Activated T-helper 1 cell treated with anti-CD3 and anti-CD28 coated beads, Interleukin-12 subunit alpha, Interleukin-12 subunit beta, Interleukin-2, Interleukin-4 antibody, amounts not matched to agents 30 ng/mL and 10 ng/mL and 1 ng/mL, durations not matched to agents 14 hours and 24 hours and 36 hours (primary cell): ENCODE results near the gene CDAN1. TPM values are rescaled to one million over a fixed set of nuclear protein-coding genes. Genes with fewer than 3 reads are reported as not detected.
"Not testable (repeated sequence)": the region's sequence is repeated elsewhere in the genome, so short reads cannot be mapped to it uniquely, and the experiment has no call there.

Source experiments
- DNase-seq: peaks from one replicate; pipeline ENCODE4 v3.0.0; 2021; ENCODE audit warnings: low spot score
- H3K27ac Mint-ChIP-seq: one replicate; pipeline ENCODE4 v1.8.0; 2021; ENCODE audit warnings: mild to moderate bottlenecking, mixed read lengths
- H3K27me3 Mint-ChIP-seq: one replicate; pipeline ENCODE4 v1.8.0; 2022; ENCODE audit warnings: mild to moderate bottlenecking, moderate library complexity, mixed read lengths; ENCODE audit not compliant: insufficient read depth
- H3K36me3 Mint-ChIP-seq: one replicate; pipeline ENCODE4 v1.8.0; 2021; ENCODE audit warnings: low read depth, mixed read lengths
- H3K4me1 Mint-ChIP-seq: one replicate; pipeline ENCODE4 v1.8.0; 2021; ENCODE audit warnings: low read depth, mixed read lengths
- H3K4me3 Mint-ChIP-seq: one replicate; pipeline ENCODE4 v1.8.0; 2021; ENCODE audit warnings: mild to moderate bottlenecking, moderate library complexity, mixed read lengths
- H3K9me3 Mint-ChIP-seq: one replicate; pipeline ENCODE4 v1.8.0; 2021; ENCODE audit warnings: mixed read lengths
- intact Hi-C: fragments of 100-400 bp; cut with micrococcal nuclease; formaldehyde crosslinking; loops from one replicate; pipeline ENCODE4 v1.15.1; 2024
- total RNA-seq: library from RNA; stranded (reverse); gene quantifications from 2 replicates; pipeline ENCODE4 v1.2.3, GENCODE V29; 2022

CDAN1 gene
- total RNA-seq, 1 donor from 2014 or later, result 24.0 TPM

DNA sequence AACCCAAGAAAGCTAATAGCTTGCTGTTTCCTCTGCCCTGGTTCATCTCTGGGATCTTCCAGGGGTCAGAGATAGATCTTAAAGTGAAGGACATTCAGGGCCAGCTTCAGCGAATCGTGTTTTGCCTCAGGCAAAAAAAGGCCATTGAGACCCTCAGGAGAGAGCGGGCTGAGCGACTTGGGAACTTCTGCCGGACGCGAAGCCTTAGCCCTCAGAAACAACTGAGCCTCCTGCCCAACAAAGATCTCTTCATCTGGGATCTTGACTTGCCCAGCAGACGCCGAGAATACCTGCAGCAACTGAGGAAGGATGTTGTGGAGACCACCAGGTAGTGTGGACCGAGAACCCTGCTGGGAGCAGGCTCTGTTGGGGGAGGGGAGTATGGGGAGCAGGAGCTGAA, 42.5 kb downstream of the CDAN1 start:
- H3K27me3 Mint-ChIP-seq, result no peaks in the 10 kb centered on the region
- intact Hi-C loops, result no loop called here
- H3K4me3 Mint-ChIP-seq, result no peak overlapping the region
- H3K36me3 Mint-ChIP-seq, result peaks cover 6% of the 10 kb centered on the region
- no peaks in the 10 kb centered on the region for H3K9me3 Mint-ChIP-seq
- H3K27ac Mint-ChIP-seq, result no peak overlapping the region
- DNase-seq, result no peak
- H3K4me1 Mint-ChIP-seq, result peaks cover 9% of the 10 kb centered on the region

DNA sequence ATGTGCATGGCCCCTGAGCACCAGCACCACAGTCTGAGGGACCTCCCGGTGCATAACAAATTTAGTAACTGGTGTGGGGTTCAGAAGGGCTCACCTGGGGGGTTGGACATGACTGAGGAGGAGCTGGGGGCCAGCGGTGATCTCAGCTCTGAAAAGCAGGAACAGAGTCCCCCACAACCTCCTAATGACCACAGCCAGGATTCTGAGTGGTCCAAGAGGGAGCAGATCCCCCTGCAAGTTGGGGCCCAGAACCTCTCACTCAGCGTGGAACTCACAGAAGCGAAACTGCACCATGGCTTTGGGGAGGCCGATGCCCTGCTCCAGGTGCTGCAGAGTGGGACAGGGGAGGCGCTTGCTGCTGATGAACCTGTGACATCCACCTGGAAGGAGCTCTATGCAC, 43.0 kb downstream of the CDAN1 start:
- Mint-ChIP-seq H3K4me1 (peaks cover 9% of the 10 kb centered on the region), H3K4me3 (no peak overlapping the region), H3K27me3 (no peaks in the 10 kb centered on the region), H3K27ac (no peak overlapping the region), H3K36me3 (peaks cover 5% of the 10 kb centered on the region), H3K9me3 (no peaks in the 10 kb centered on the region)
- intact Hi-C loops, result no loop called here
- no peak for DNase-seq

DNA sequence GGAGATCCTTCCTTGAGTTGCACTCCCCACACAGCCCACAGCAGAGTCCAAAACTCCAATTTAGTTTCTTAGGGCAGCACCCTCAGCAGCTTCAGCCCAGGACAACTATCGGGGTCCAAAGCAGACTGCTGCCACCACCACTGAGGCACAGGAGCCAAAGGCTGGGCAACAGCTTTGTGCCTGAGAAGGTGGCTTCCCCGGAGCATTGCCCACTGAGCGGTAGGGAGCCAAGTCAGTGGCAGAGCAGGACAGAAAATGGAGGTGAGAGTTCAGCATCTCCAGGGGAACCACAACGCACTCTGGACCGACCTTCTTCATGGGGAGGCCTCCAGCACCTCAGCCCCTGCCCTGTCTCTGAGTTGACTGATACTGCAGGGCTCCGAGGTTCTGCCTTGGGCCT, 43.4 kb downstream of the CDAN1 start:
- peaks cover 9% of the 10 kb centered on the region for H3K4me1 Mint-ChIP-seq
- peaks cover 5% of the 10 kb centered on the region for H3K36me3 Mint-ChIP-seq
- DNase-seq, result no peak
- no peaks in the 10 kb centered on the region for H3K27me3 Mint-ChIP-seq
- no peak overlapping the region for H3K27ac Mint-ChIP-seq
- H3K9me3 Mint-ChIP-seq, result no peaks in the 10 kb centered on the region
- H3K4me3 Mint-ChIP-seq, result no peak overlapping the region
- intact Hi-C loops, result no loop called here

DNA sequence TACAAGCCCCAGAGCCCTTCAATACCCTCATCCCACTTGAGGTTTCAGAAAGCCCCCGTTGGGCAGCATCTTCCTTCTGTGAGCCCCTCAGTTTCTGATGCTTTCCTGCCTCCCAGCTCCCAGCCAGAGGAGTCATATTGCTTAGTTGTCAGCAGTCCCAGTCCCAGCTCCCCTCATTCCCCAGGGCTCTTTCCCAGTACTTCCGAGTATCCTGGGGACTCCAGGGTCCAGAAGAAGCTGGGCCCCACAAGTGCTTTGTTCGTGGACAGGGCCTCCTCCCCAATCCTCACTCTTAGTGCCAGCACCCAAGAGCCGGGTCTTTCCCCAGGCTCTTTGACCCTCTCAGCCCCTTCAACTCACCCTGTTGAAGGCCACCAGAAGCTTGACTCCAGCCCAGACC, 43.9 kb downstream of the CDAN1 start:
- no peak for DNase-seq
- intact Hi-C loops, result no loop called here

DNA sequence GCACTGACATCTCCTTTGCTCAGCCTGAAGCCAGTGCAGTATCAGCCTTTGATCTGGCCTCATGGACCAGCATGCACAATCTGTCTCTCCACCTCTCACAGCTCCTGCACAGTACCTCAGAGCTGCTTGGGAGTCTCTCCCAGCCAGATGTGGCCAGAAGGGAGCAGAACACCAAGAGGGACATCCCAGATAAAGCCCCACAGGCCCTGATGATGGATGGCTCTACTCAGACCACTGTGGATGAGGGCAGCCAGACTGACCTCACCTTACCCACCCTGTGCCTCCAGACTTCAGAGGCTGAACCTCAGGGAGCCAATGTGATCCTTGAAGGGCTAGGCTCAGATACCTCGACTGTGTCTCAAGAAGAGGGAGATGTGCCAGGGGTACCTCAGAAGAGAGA, 44.4 kb downstream of the CDAN1 start:
- intact Hi-C loops, result no loop called here
- H3K27me3 Mint-ChIP-seq, result no peaks in the 10 kb centered on the region
- no peak overlapping the region for H3K27ac Mint-ChIP-seq
- H3K4me1 Mint-ChIP-seq, result peaks cover 9% of the 10 kb centered on the region
- H3K4me3 Mint-ChIP-seq, result no peak overlapping the region
- H3K9me3 Mint-ChIP-seq, result no peaks in the 10 kb centered on the region
- no peak for DNase-seq
- peaks cover 5% of the 10 kb centered on the region for H3K36me3 Mint-ChIP-seq

More for the DNA sequence above, 43.9 kb downstream of the CDAN1 start:
- Mint-ChIP-seq H3K27ac (no peak overlapping the region), H3K9me3 (no peaks in the 10 kb centered on the region), H3K27me3 (no peaks in the 10 kb centered on the region), H3K36me3 (peaks cover 5% of the 10 kb centered on the region), H3K4me3 (no peak overlapping the region), H3K4me1 (peaks cover 9% of the 10 kb centered on the region)

DNA sequence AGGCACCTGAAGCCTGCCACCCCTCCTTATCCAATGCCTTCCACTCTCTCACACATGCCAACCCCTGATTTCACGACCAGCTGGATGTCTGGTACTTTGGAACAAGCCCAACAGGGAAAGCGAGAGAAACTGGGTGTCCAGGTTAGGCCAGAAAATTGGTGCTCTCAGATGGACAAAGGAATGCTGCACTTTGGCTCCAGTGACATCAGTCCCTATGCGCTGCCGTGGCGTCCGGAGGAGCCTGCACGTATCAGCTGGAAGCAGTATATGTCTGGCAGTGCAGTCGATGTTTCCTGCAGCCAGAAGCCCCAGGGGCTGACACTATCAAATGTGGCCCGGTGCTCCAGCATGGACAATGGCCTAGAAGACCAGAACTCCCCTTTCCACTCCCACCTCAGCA, 45.2 kb downstream of the CDAN1 start:
- no peaks in the 10 kb centered on the region for H3K27me3 Mint-ChIP-seq
- intact Hi-C loops, result no loop called here
- H3K9me3 Mint-ChIP-seq, result no peaks in the 10 kb centered on the region
- no peak overlapping the region for H3K4me3 Mint-ChIP-seq
- DNase-seq, result no peak
- peaks cover 7% of the 10 kb centered on the region for H3K36me3 Mint-ChIP-seq
- H3K4me1 Mint-ChIP-seq, result peaks cover 9% of the 10 kb centered on the region
- no peak overlapping the region for H3K27ac Mint-ChIP-seq

DNA sequence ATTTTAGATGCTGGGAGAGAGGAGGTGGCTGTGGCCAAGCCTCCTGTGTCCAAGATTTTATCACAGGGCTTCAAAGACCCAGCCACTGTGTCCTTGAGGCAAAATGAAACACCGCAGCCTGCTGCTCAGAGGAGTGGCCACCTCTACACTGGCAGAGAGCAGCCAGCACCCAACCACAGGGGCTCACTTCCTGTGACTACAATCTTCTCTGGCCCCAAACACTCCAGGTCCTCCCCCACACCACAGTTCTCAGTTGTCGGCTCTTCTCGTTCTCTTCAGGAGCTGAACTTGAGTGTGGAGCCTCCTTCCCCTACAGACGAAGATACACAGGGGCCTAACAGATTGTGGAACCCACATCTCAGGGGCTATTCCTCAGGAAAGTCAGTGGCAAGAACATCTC, 45.6 kb downstream of the CDAN1 start:
- no peaks in the 10 kb centered on the region for H3K27me3 Mint-ChIP-seq
- peaks cover 3% of the 10 kb centered on the region for H3K36me3 Mint-ChIP-seq
- intact Hi-C loops, result no loop called here
- H3K4me1 Mint-ChIP-seq, result peaks cover 9% of the 10 kb centered on the region
- H3K27ac Mint-ChIP-seq, result no peak overlapping the region
- no peak for DNase-seq
- no peak overlapping the region for H3K4me3 Mint-ChIP-seq
- H3K9me3 Mint-ChIP-seq, result no peaks in the 10 kb centered on the region

DNA sequence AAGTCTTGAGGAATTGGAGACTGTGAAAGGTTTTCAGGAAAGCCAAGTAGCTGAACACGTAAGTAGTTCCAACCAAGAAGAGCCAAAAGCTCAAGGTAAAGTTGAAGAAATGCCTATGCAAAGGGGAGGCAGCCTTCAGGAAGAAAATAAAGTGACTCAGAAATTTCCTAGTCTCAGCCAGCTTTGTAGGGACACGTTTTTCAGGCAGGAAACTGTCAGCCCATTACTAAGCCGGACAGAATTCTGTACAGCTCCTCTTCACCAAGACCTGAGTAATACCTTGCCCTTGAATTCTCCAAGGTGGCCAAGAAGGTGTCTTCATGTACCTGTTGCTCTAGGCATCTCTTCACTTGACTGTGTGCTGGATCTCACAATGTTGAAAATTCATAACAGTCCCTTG, 48.6 kb downstream of the CDAN1 start:
- Mint-ChIP-seq H3K9me3 (no peaks in the 10 kb centered on the region), H3K4me3 (no peak overlapping the region), H3K36me3 (peaks cover 4% of the 10 kb centered on the region), H3K27me3 (no peaks in the 10 kb centered on the region), H3K4me1 (peaks cover 9% of the 10 kb centered on the region), H3K27ac (no peak overlapping the region)
- no peak for DNase-seq
- intact Hi-C loops, result no loop called here

DNA sequence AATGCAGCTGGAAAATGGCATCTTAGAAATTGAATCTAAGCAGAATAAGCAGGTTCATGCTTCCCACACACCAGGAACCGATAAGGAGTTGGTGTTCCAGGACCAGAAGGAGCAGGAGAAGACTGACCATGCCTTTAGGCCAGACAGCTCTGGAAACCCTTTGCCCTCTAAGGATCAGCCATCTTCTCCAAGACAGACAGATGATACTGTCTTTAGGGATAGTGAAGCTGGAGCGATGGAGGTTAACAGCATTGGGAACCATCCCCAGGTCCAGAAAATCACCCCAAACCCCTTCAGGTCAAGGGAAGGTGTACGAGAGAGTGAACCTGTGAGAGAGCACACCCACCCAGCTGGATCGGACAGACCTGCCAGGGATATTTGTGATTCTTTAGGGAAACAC, 49.2 kb downstream of the CDAN1 start:
- no peak for DNase-seq
- H3K27ac Mint-ChIP-seq, result no peak overlapping the region
- H3K36me3 Mint-ChIP-seq, result peaks cover 7% of the 10 kb centered on the region
- no peaks in the 10 kb centered on the region for H3K27me3 Mint-ChIP-seq
- intact Hi-C loops, result no loop called here
- H3K9me3 Mint-ChIP-seq, result no peaks in the 10 kb centered on the region
- H3K4me3 Mint-ChIP-seq, result no peak overlapping the region
- H3K4me1 Mint-ChIP-seq, result peaks cover 13% of the 10 kb centered on the region

DNA sequence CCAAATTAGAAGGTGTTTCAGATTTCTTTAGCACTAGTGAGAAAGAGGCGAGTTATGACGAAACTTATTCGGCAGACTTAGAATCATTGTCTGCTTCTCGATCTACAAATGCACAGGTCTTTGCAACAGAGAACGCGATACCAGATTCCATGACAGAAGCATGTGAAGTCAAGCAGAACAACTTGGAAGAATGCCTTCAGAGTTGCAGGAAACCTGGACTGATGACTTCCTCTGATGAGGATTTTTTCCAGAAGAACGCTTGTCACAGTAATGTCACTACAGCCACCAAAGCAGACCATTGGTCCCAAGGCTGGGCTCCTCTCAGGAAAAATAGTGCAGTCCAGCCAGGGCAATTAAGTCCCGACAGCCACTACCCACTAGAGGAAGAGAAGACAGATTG, 50.6 kb downstream of the CDAN1 start:
- Mint-ChIP-seq H3K36me3 (peaks cover 12% of the 10 kb centered on the region), H3K27ac (no peak overlapping the region), H3K9me3 (no peaks in the 10 kb centered on the region), H3K4me1 (peaks cover 10% of the 10 kb centered on the region), H3K27me3 (no peaks in the 10 kb centered on the region), H3K4me3 (no peak overlapping the region)
- intact Hi-C loops, result no loop called here
- no peak for DNase-seq

DNA sequence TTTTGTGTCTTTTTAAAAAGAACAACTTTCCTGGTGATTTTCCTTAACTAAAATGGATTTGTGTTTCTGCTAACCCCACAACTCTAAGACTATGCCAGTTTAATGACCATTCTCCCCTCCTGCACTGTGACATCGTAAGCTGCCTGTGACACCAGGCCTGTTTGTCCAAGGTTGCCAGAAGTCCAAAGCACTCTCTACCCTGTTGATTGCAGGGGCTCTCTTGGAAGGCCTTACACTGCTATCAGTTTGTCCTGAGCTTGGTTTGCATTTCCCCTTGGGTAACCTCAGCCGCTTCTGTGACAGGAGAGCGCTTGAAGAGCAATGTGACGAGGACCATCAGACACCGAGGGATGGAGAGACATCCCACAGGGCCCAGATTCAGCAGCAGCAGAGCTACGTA, 55.8 kb downstream of the CDAN1 start:
- Mint-ChIP-seq H3K27ac (no peak overlapping the region), H3K27me3 (no peaks in the 10 kb centered on the region), H3K4me3 (no peak overlapping the region), H3K36me3 (peaks cover 14% of the 10 kb centered on the region), H3K9me3 (no peaks in the 10 kb centered on the region), H3K4me1 (peaks cover 26% of the 10 kb centered on the region)
- intact Hi-C loops, result no loop called here
- DNase-seq, result no peak

DNA sequence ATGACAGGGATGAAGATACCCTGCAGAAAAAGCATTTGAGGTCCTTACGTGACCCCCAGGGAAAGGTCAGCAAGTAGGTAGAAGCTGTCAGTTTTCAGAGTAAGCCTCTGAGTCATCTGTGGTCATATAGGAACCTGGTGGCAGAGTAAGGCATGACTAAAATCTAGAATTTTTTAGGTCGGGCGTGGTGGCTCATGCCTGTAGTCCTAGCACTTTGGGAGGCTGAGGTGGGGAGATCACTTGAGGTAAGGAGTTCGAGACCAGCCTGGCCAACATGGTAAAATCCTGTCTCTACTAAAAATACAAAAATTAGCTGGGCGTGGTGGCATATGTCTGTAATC, 56.8 kb downstream of the CDAN1 start:
- H3K4me1 Mint-ChIP-seq, result peaks cover 26% of the 10 kb centered on the region
- intact Hi-C loops, result loop anchor here (1.0 kb wide), 2 partner anchors 30 to 241 kb away; no protein-coding TSS in a partner anchor
- peak; percentile 38 for DNase-seq
- peak overlapping the region; percentile 37 for H3K27ac Mint-ChIP-seq
- H3K9me3 Mint-ChIP-seq, H3K4me3 Mint-ChIP-seq, H3K27me3 Mint-ChIP-seq: not testable (repeated sequence)
- peaks cover 14% of the 10 kb centered on the region for H3K36me3 Mint-ChIP-seq

DNA sequence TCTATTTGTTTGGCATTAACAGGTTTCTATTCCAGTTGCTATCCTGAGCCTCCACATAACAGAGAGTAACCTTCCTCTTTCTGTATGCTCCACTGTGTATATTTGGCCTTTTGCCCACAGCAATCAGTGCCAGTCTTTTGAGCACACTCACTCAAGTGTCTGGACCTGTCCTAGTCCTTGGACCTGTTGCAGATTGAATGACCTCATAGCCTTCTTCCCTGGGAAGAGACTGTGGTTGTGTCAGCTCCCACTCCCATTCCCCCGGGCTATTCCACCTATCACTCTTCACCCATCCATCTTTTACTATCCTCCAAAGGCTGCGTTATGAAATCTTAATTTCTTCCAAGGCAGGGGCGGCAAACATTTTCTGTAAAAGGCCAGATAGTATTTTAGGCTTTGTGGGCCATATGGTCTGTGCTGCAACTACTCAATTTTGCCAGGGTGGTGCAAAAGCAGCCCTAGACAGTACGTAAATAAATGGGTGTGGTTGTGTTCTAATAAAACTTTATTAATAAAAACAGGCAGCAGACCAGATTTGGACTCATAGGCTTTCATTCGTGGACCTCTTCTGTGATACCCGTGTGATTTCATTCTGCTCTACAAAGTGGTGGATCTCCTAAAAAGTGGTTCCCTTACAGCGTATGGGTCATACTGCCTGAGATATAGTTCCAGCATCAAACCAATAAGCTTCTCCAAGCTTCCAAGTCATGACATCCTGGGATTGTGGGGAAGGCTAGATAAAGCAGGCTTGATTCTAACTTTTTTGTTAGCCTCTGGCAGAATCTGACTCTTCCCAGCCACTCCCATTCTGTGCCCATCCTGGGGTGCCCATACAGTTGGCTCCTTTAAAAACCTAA, 57.4 kb downstream of the CDAN1 start:
- no peak overlapping the region for H3K27ac Mint-ChIP-seq
- intact Hi-C loops, result loop anchor here (1.0 kb wide), 2 partner anchors 29 to 242 kb away; no protein-coding TSS in a partner anchor
- DNase-seq, result no peak

DNA sequence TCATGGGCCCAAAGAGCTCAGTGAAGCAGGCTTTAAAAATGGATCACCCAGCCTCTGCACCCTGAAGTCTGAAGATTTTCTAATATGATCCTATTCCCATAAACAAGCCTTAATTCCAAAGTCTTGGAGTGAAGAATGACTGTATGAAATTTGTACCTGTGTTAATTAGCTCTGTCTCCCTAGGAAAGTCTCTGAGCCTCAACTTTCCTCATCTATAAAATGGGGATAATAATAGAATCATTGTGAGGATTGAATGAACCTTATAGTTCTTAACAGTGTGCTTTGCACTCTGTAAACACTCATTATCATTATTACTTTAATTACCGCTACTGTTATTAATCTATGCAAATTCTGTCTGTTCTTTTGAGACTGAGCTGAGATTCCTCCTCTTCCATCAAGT, 61.9 kb downstream of the CDAN1 start:
- Mint-ChIP-seq H3K4me3 (no peak overlapping the region), H3K4me1 (peaks cover 14% of the 10 kb centered on the region), H3K27me3 (no peaks in the 10 kb centered on the region), H3K27ac (no peak overlapping the region), H3K9me3 (no peaks in the 10 kb centered on the region), H3K36me3 (no peaks in the 10 kb centered on the region)
- intact Hi-C loops, result no loop called here
- no peak for DNase-seq

More for the DNA sequence above, 57.4 kb downstream of the CDAN1 start:
- Mint-ChIP-seq H3K27me3 (no peaks in the 10 kb centered on the region), H3K4me3 (no peak overlapping the region), H3K4me1 (peaks cover 26% of the 10 kb centered on the region), H3K9me3 (no peaks in the 10 kb centered on the region), H3K36me3 (peaks cover 14% of the 10 kb centered on the region)
